Loucy (cell line): Measurements from ENCODE around the gene DPP4.
"Not testable (repeated sequence)": the region's sequence is repeated elsewhere in the genome, so short reads cannot be mapped to it uniquely, and the experiment has no call there.

ENCODE experiments used
- H2AFZ ChIP-seq: fragments of 200-600 bp; sonication (generic); 2 replicates; pipeline ENCODE4 v1.6.0; 2016; ENCODE audit warnings: antibody characterized with exemption, mild to moderate bottlenecking, low read length, moderate library complexity
- H3F3A ChIP-seq: fragments of 200-600 bp; 2 replicates; pipeline ENCODE4 v1.6.0; 2016; ENCODE audit warnings: antibody characterized with exemption, low read depth, mild to moderate bottlenecking
- H3K27me3 ChIP-seq: fragments of 200-600 bp; sonication (generic); 2 replicates; pipeline ENCODE4 v1.6.1; 2014; ENCODE audit warnings: low read length, mild to moderate bottlenecking; ENCODE audit not compliant: insufficient read depth, poor library complexity, severe bottlenecking
- H3K36me3 ChIP-seq: fragments of 200-600 bp; sonication (generic); 2 replicates; pipeline ENCODE4 v1.6.1; 2016; ENCODE audit warnings: low read length; ENCODE audit not compliant: insufficient read depth
- H3K4me1 ChIP-seq: fragments of 200-600 bp; sonication (generic); 2 replicates; pipeline ENCODE4 v1.5.1; 2014; ENCODE audit warnings: low read length, mild to moderate bottlenecking; ENCODE audit not compliant: insufficient read depth, poor library complexity, severe bottlenecking
- H3K4me2 ChIP-seq: fragments of 200-600 bp; sonication (generic); 2 replicates; pipeline ENCODE4 v1.6.0; 2014; ENCODE audit warnings: antibody characterized with exemption, low read length, low read depth, mild to moderate bottlenecking; ENCODE audit not compliant: poor library complexity, severe bottlenecking
- H3K4me3 ChIP-seq: fragments of 200-600 bp; sonication (generic); 2 replicates; pipeline ENCODE4 v1.5.1; 2014; ENCODE audit warnings: low read length, mild to moderate bottlenecking, mixed read lengths; ENCODE audit not compliant: poor library complexity, severe bottlenecking
- H3K79me2 ChIP-seq: fragments of 200-600 bp; sonication (generic); 2 replicates; pipeline ENCODE4 v1.6.1; 2014; ENCODE audit warnings: low read length; ENCODE audit not compliant: insufficient read depth
- H3K9ac ChIP-seq: fragments of 200-600 bp; sonication (generic); 2 replicates; pipeline ENCODE4 v1.6.0; 2014; ENCODE audit warnings: mild to moderate bottlenecking, low read depth, low read length, moderate library complexity; ENCODE audit not compliant: poor library complexity, severe bottlenecking
- H3K9me2 ChIP-seq: fragments of 200-600 bp; sonication (generic); replicated peaks from 2 replicates; pipeline ENCODE4 v1.6.1; 2016; ENCODE audit warnings: low read depth, low read length, mixed read lengths
- H3K9me3 ChIP-seq: fragments of 200-600 bp; sonication (generic); 2 replicates; pipeline ENCODE4 v1.6.1; 2014; ENCODE audit warnings: mild to moderate bottlenecking, antibody characterized with exemption, low read length, low read depth; ENCODE audit not compliant: insufficient read depth
- H4K20me1 ChIP-seq: fragments of 200-600 bp; sonication (generic); 2 replicates; pipeline ENCODE4 v1.6.0; 2014; ENCODE audit warnings: antibody characterized with exemption, low read length, mild to moderate bottlenecking; ENCODE audit not compliant: insufficient read depth, poor library complexity, severe bottlenecking
- CTCF ChIP-seq: fragments of 200-600 bp; sonication (generic); conservative IDR thresholded peaks from 2 replicates; pipeline ENCODE4 v1.5.1; 2014; ENCODE audit warnings: mild to moderate bottlenecking, antibody characterized with exemption, low read length
- EZH2phosphoT487 ChIP-seq: fragments of 200-600 bp; IDR thresholded peaks from 2 replicates; pipeline ENCODE4 v1.6.1; 2018; ENCODE audit warnings: antibody characterized with exemption, mild to moderate bottlenecking, moderate library complexity, borderline replicate concordance

Gene DPP4

DNA sequence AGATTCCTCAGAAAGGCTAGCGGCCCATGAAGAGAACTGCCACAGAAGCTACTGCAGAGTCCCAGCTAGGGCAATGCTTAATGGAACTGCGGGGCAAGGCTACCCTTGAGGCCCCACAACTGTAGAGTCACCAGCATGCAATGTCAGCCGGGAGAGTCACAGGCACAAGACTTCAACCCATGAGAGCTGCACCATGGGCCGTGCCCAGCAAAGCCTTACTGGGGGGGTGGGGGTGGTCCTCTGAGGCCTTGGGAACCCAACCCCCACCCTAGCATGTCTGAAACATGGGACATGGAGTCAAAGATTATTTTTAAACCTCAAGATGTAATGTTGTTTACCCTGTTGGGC, 20.2 kb downstream of the DPP4 start:
- H3K27me3 ChIP-seq: no peaks in the 10 kb centered on the region
- no peak for TF ChIP-seq EZH2phosphoT487
- TF ChIP-seq CTCF: no peak
- no peaks in the 10 kb centered on the region for H4K20me1 ChIP-seq
- H3K36me3 ChIP-seq: no peaks in the 10 kb centered on the region
- H2AFZ ChIP-seq: no peak overlapping the region
- no peaks in the 10 kb centered on the region for H3K4me1 ChIP-seq
- no peak overlapping the region for H3K9ac ChIP-seq
- H3K4me2 ChIP-seq: no peak overlapping the region
- H3K4me3 ChIP-seq: no peak overlapping the region
- no peaks in the 10 kb centered on the region for H3K79me2 ChIP-seq
- peaks cover 12% of the 10 kb centered on the region for H3K9me3 ChIP-seq
- no peaks in the 10 kb centered on the region for H3K9me2 ChIP-seq
- no peaks in the 10 kb centered on the region for H3F3A ChIP-seq

GRCh38 chr2:162053066-162053807, 20.8 kb downstream of the DPP4 start:
- Histone ChIP-seq H3K4me1 (no peaks in the 10 kb centered on the region), H3K4me2 (no peak overlapping the region), H3F3A (no peaks in the 10 kb centered on the region), H3K36me3 (no peaks in the 10 kb centered on the region), H3K27me3 (no peaks in the 10 kb centered on the region), H3K9me2 (no peaks in the 10 kb centered on the region), H3K9me3 (peaks cover 12% of the 10 kb centered on the region), H4K20me1 (no peaks in the 10 kb centered on the region), H3K4me3 (no peak overlapping the region), H2AFZ (no peak overlapping the region), H3K9ac (no peak overlapping the region), H3K79me2 (no peaks in the 10 kb centered on the region)
- TF ChIP-seq EZH2phosphoT487: no peak
- no peak for TF ChIP-seq CTCF

GRCh38 chr2:162050513-162050961, 23.5 kb downstream of the DPP4 start:
- no peaks in the 10 kb centered on the region for H3K36me3 ChIP-seq
- no peaks in the 10 kb centered on the region for H3K9me3 ChIP-seq
- TF ChIP-seq EZH2phosphoT487 (no peak), CTCF (no peak)
- no peaks in the 10 kb centered on the region for H3F3A ChIP-seq
- no peaks in the 10 kb centered on the region for H3K79me2 ChIP-seq
- H2AFZ ChIP-seq: no peak overlapping the region
- H4K20me1 ChIP-seq: no peaks in the 10 kb centered on the region
- H3K4me1 ChIP-seq: no peaks in the 10 kb centered on the region
- H3K4me2 ChIP-seq: no peak overlapping the region
- no peaks in the 10 kb centered on the region for H3K9me2 ChIP-seq
- H3K27me3 ChIP-seq: no peaks in the 10 kb centered on the region
- H3K9ac ChIP-seq: no peak overlapping the region
- no peak overlapping the region for H3K4me3 ChIP-seq

DNA sequence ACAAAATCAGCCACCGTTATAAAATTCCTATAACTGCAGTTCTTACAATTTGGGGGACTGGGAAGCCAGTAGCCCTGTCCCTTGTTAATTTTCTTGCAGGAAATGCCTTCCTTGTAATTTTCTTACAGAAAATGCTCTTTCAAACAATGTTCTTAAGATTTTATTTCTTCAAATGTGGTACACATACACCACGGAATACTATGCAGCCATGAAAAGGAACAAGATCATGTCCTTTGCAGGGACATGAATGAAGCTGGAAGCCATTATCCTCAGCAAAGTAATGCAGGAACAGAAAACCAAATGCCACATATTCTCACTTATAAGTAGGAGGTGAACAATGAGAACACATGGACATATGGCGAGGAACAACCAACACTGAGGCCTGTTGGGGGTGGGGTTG, 24.9 kb downstream of the DPP4 start:
- not testable (repeated sequence) for H3K4me3 ChIP-seq, H3K79me2 ChIP-seq, H3K9me3 ChIP-seq, H2AFZ ChIP-seq, H3K27me3 ChIP-seq, H4K20me1 ChIP-seq, H3K4me2 ChIP-seq, H3F3A ChIP-seq, H3K9me2 ChIP-seq, H3K9ac ChIP-seq, H3K36me3 ChIP-seq, H3K4me1 ChIP-seq
